Astrocyte of the spinal cord (primary cell): ENCODE data around the gene IFNL2.

Experiments used
- DNase-seq: peaks from one replicate; pipeline ENCODE4 v3.0.0; 2011; ENCODE audit warnings: low read depth, low spot score
- H3K4me3 ChIP-seq: 2 replicates; pipeline ENCODE4 v1.5.1; 2011; ENCODE audit warnings: low read depth, mild to moderate bottlenecking, low read length, moderate library complexity
- CTCF ChIP-seq: IDR thresholded peaks from 2 replicates; pipeline ENCODE4 v1.5.1; 2012; ENCODE audit warnings: low read depth, mild to moderate bottlenecking, low read length, inconsistent platforms
- in situ Hi-C: cut with HindIII; loops from 2 replicates; pipeline ENCODE4 v1.10.0; 2017; ENCODE audit warnings: low sequenced_read_pairs

Gene IFNL2

GRCh38 chr19:39276740-39277139 is 8.5 kb downstream of the IFNL2 start:
- in situ Hi-C loops = no loop called here
- no peak for DNase-seq
- no peak overlapping the region for H3K4me3 ChIP-seq
- TF ChIP-seq CTCF = no peak

GRCh38 chr19:39277598-39277997 is 9.4 kb downstream of the IFNL2 start:
- no peak overlapping the region for H3K4me3 ChIP-seq
- DNase-seq = no peak
- in situ Hi-C loops = no loop called here
- TF ChIP-seq CTCF = no peak

GRCh38 chr19:39282021-39282420 is 13.8 kb downstream of the IFNL2 start:
- in situ Hi-C loops = no loop called here
- TF ChIP-seq CTCF = no peak
- DNase-seq = no peak
- H3K4me3 ChIP-seq = no peak overlapping the region

GRCh38 chr19:39284032-39284431 is 15.8 kb downstream of the IFNL2 start:
- in situ Hi-C loops = no loop called here
- no peak overlapping the region for H3K4me3 ChIP-seq

GRCh38 chr19:39293394-39293793 is 25.2 kb downstream of the IFNL2 start:
- no peak overlapping the region for H3K4me3 ChIP-seq
- TF ChIP-seq CTCF = no peak
- no peak for DNase-seq
- in situ Hi-C loops = no loop called here

More at GRCh38 chr19:39284032-39284431, 15.8 kb downstream of the IFNL2 start:
- no peak for DNase-seq
- no peak for TF ChIP-seq CTCF

GRCh38 chr19:39296055-39296645 is 28.0 kb downstream of the IFNL2 start, which contains the start of gene IFNL1:
IFNL1 (plus strand) TSS chr19:39296407; CDS start chr19:39296422, 15 bp downstream.
- in situ Hi-C loops = no loop called here
- H3K4me3 ChIP-seq = no peak within 1 kb of the TSS
- DNase-seq = no peak
- TF ChIP-seq CTCF = no peak
